Measurements from ENCODE around the gene SEMA3A. TPM values are rescaled to one million over a fixed set of nuclear protein-coding genes. Genes with fewer than 3 reads are reported as not detected.

The SEMA3A gene
- total RNA-seq, 1 experiment from 2014 or later = 32.2 TPM

DNA sequence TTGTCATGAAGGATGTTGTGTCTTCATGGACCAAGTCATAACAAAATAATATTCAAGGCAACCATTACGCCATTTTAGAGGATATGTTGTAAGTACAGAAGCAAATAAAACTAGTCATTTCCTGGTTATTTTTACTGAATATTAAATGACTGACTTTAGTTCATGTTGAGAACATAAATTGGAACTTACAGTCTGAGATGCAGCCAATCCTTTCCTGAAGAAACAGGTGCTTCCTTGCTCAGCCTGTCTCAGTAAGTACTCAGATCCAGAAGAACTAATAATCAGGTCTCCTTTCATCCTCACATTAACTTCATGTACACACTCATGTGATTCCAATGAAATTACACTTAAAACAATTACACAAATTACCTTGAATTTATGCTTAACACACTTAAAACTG lies 12.3 kb downstream of the SEMA3A start:
- Mint-ChIP-seq H3K9me3 (no peaks in the 10 kb centered on the region), H3K36me3 (no peaks in the 10 kb centered on the region), H3K27me3 (ENCODE audit: low read depth) (no peaks in the 10 kb centered on the region), H3K27ac (no peak overlapping the region), H3K4me3 (no peak overlapping the region), H3K4me1 (peaks cover 18% of the 10 kb centered on the region)
- ATAC-seq = no peak
- POLR2A ChIA-PET = no interaction called here
- no peak for DNase-seq (ENCODE audit: low spot score)
- no peak for TF ChIP-seq NFATC4 (CRISPR knock-in tag; IDR thresholded peaks at IDR 0.05)
- no peak for TF ChIP-seq E2F5 (CRISPR knock-in tag; IDR thresholded peaks at IDR 0.05)
- TF ChIP-seq NR2C2 (CRISPR knock-in tag; IDR thresholded peaks at IDR 0.05) = no peak
- no peak for TF ChIP-seq KAT7 (CRISPR knock-in tag; IDR thresholded peaks at IDR 0.05; ENCODE audit: borderline replicate concordance)
- no peak for TF ChIP-seq GTF2I (CRISPR knock-in tag; conservative IDR thresholded peaks at IDR 0.05)
- TF ChIP-seq, protein P1, sequence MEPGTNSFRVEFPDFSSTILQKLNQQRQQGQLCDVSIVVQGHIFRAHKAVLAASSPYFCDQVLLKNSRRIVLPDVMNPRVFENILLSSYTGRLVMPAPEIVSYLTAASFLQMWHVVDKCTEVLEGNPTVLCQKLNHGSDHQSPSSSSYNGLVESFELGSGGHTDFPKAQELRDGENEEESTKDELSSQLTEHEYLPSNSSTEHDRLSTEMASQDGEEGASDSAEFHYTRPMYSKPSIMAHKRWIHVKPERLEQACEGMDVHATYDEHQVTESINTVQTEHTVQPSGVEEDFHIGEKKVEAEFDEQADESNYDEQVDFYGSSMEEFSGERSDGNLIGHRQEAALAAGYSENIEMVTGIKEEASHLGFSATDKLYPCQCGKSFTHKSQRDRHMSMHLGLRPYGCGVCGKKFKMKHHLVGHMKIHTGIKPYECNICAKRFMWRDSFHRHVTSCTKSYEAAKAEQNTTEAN (CRISPR knock-in tag; IDR thresholded peaks at IDR 0.05) = no peak
- CTCF ChIA-PET = no interaction called here

DNA sequence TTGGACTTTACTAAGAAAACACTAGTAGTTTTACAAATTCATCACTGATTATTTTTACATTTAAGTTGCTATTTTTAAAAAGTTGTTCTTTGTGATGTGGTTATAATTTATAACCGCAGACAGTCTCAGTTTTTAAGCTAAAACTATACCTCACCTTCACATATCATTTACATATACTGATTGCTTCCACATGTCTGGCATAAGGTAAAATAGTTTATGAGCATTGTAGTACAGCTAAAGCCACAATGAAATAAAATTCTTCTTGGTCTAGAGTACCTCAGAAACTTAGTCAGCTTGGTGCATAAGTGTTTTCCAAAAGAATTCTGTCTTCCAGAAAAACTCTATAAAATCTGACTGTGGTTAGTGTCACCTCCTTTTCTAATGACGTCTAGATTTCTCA lies 13.0 kb downstream of the SEMA3A start:
- no peaks in the 10 kb centered on the region for H3K27me3 Mint-ChIP-seq (ENCODE audit: low read depth)
- peaks cover 12% of the 10 kb centered on the region for H3K4me1 Mint-ChIP-seq
- ChIA-PET POLR2A (no interaction called here), CTCF (no interaction called here)
- H3K9me3 Mint-ChIP-seq = no peaks in the 10 kb centered on the region
- no peak overlapping the region for H3K27ac Mint-ChIP-seq
- no peaks in the 10 kb centered on the region for H3K36me3 Mint-ChIP-seq
- no peak for DNase-seq (ENCODE audit: low spot score)
- no peak overlapping the region for H3K4me3 Mint-ChIP-seq
- TF ChIP-seq IRF2 (CRISPR knock-in tag; IDR thresholded peaks at IDR 0.05; ENCODE audit: borderline replicate concordance, low read depth) (no peak), RORB (CRISPR knock-in tag; IDR thresholded peaks at IDR 0.05) (no peak), STAT6 (CRISPR knock-in tag; conservative IDR thresholded peaks at IDR 0.05; ENCODE audit: low read depth) (no peak)
- ATAC-seq = no peak

GRCh38 chr7:84177758-84178412 lies 16.7 kb downstream of the SEMA3A start:
- ChIA-PET CTCF (no interaction called here), POLR2A (no interaction called here)
- H3K36me3 Mint-ChIP-seq = peaks cover 26% of the 10 kb centered on the region
- DNase-seq (ENCODE audit: low spot score) (no peak), ATAC-seq (no peak)
- no peak overlapping the region for H3K4me3 Mint-ChIP-seq
- H3K27me3 Mint-ChIP-seq (ENCODE audit: low read depth) = no peaks in the 10 kb centered on the region; the same call in 1 of the 2 replicates
- H3K4me1 Mint-ChIP-seq = no peaks in the 10 kb centered on the region
- TF ChIP-seq PRDM15 (CRISPR knock-in tag; IDR thresholded peaks at IDR 0.05) = no peak
- no peak for TF ChIP-seq GRHL2 (CRISPR knock-in tag; IDR thresholded peaks at IDR 0.05; ENCODE audit: insufficient replicate concordance, severe bottlenecking)
- TF ChIP-seq, protein P1 (CRISPR knock-in tag; IDR thresholded peaks at IDR 0.05) = no peak
- no peak for TF ChIP-seq ZBTB21 (CRISPR knock-in tag; IDR thresholded peaks at IDR 0.05; ENCODE audit: borderline replicate concordance)
- TF ChIP-seq, protein P2, sequence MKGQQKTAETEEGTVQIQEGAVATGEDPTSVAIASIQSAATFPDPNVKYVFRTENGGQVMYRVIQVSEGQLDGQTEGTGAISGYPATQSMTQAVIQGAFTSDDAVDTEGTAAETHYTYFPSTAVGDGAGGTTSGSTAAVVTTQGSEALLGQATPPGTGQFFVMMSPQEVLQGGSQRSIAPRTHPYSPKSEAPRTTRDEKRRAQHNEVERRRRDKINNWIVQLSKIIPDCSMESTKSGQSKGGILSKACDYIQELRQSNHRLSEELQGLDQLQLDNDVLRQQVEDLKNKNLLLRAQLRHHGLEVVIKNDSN (CRISPR knock-in tag; IDR thresholded peaks at IDR 0.05) = no peak
- peak; percentile 97 for TF ChIP-seq RORB (CRISPR knock-in tag; IDR thresholded peaks at IDR 0.05)
- TF ChIP-seq ZNF671 (CRISPR knock-in tag; IDR thresholded peaks at IDR 0.05) = no peak
- no peak overlapping the region for H3K27ac Mint-ChIP-seq
- H3K9me3 Mint-ChIP-seq = peaks cover 14% of the 10 kb centered on the region
